GM21786 (cell line): ENCODE results near the gene WDFY4.
A peak's percentile ranks its signal among the peaks of the same experiment; 100 is the strongest.
"Not testable (repeated sequence)": the region's sequence is repeated elsewhere in the genome, so short reads cannot be mapped to it uniquely, and the experiment has no call there.

ENCODE experiments used
- ATAC-seq: cut with Tn5 transposase; IDR thresholded peaks from one replicate; pipeline ENCODE4 v1.9.1; 2021; ENCODE audit not compliant: unreplicated experiment

WDFY4 gene

GRCh38 chr10:48684792-48685623 is at the start of gene WDFY4:
WDFY4 (plus strand) TSS chr10:48684873; CDS start chr10:48709733, 24,860 bp downstream.
- ATAC-seq: peak; percentile 66

- no peak for ATAC-seq
These were observed 49.6 kb upstream of the WDFY4 start for GRCh38 chr10:48634984-48635557.

GRCh38 chr10:48636231-48636630 is 48.4 kb upstream of the WDFY4 start:
- no peak for ATAC-seq

GRCh38 chr10:48636901-48637300 is 47.8 kb upstream of the WDFY4 start:
- ATAC-seq: no peak

GRCh38 chr10:48638158-48638557 is 46.5 kb upstream of the WDFY4 start:
- ATAC-seq: no peak

GRCh38 chr10:48638739-48639527 is 45.7 kb upstream of the WDFY4 start:
- no peak for ATAC-seq

GRCh38 chr10:48639632-48640031 is 45.0 kb upstream of the WDFY4 start:
- no peak for ATAC-seq

GRCh38 chr10:48640326-48640725 is 44.3 kb upstream of the WDFY4 start:
- no peak for ATAC-seq

- not testable (repeated sequence) for ATAC-seq
These were observed 43.5 kb upstream of the WDFY4 start for GRCh38 chr10:48641099-48641690.

GRCh38 chr10:48645600-48645999 is 39.1 kb upstream of the WDFY4 start:
- ATAC-seq: no peak

- ATAC-seq: not testable (repeated sequence)
These were observed 37.6 kb upstream of the WDFY4 start for GRCh38 chr10:48647073-48647472.

GRCh38 chr10:48648172-48648942 is 36.3 kb upstream of the WDFY4 start:
- no peak for ATAC-seq

GRCh38 chr10:48649349-48649944 is 35.2 kb upstream of the WDFY4 start:
- no peak for ATAC-seq

- no peak for ATAC-seq
These were observed 33.4 kb upstream of the WDFY4 start for GRCh38 chr10:48651293-48651692.

- no peak for ATAC-seq
These were observed 32.8 kb upstream of the WDFY4 start for GRCh38 chr10:48651839-48652238.

- ATAC-seq: no peak
These were observed 32.3 kb upstream of the WDFY4 start for GRCh38 chr10:48652344-48652743.

GRCh38 chr10:48653347-48653746 is 31.3 kb upstream of the WDFY4 start:
- no peak for ATAC-seq

GRCh38 chr10:48653944-48654698 is 30.6 kb upstream of the WDFY4 start:
- no peak for ATAC-seq

GRCh38 chr10:48655411-48656240 is 29.0 kb upstream of the WDFY4 start:
- peak; percentile 15 for ATAC-seq
